IPS DF 6.9 (cell line): ENCODE results near the gene HOXB5.

Experiments used
- DNase-seq: peaks from one replicate; pipeline ENCODE4 v3.0.0-alpha.2; 2013; ENCODE audit warnings: low read depth, low spot score
- H3K27ac ChIP-seq: one replicate; pipeline ENCODE4 v1.5.1; 2013; ENCODE audit warnings: low read length, control low read depth
- H3K27me3 ChIP-seq: 2 replicates; pipeline ENCODE4 v1.6.1; 2013; ENCODE audit warnings: mild to moderate bottlenecking, low read length; ENCODE audit not compliant: control insufficient read depth, insufficient read depth
- H3K36me3 ChIP-seq: 2 replicates; pipeline ENCODE4 v1.6.1; 2013; ENCODE audit warnings: low read length; ENCODE audit not compliant: control insufficient read depth, insufficient read depth
- H3K4me1 ChIP-seq: 2 replicates; pipeline ENCODE4 v1.6.1; 2013; ENCODE audit warnings: low read length; ENCODE audit not compliant: control insufficient read depth, insufficient read depth
- H3K4me3 ChIP-seq: 2 replicates; pipeline ENCODE4 v1.5.1; 2013; ENCODE audit warnings: mild to moderate bottlenecking, low read length
- H3K9me3 ChIP-seq: 2 replicates; pipeline ENCODE4 v1.6.1; 2013; ENCODE audit warnings: low read length, inconsistent platforms; ENCODE audit not compliant: control insufficient read depth, insufficient read depth
- WGBS: extraction: QIAGEN DNeasy Blood & Tissue Kit; methylation state at CpG from one replicate; pipeline ENCODE4 v1.1.7; 2013; ENCODE audit warnings: mixed read lengths, missing lambda C conversion rate; ENCODE audit not compliant: insufficient read length, insufficient coverage; 5-methylcytosine and 5-hydroxymethylcytosine counted together

HOXB5 gene

GRCh38 chr17:48577330-48577945 lies 16.1 kb downstream of the HOXB5 start:
- Histone ChIP-seq H3K36me3 (no peaks in the 10 kb centered on the region), H3K4me1 (peaks cover 5% of the 10 kb centered on the region; the same call in 1 of the 2 replicates), H3K27me3 (peaks cover 96% of the 10 kb centered on the region), H3K4me3 (no peak overlapping the region), H3K9me3 (no peaks in the 10 kb centered on the region), H3K27ac (no peak overlapping the region)
- WGBS, result no CpG with 5 or more reads among the region's 19 CpGs
- DNase-seq, result no peak

- Histone ChIP-seq H3K9me3 (no peaks in the 10 kb centered on the region), H3K27me3 (peaks cover 96% of the 10 kb centered on the region), H3K27ac (no peak overlapping the region), H3K4me3 (no peak overlapping the region), H3K36me3 (no peaks in the 10 kb centered on the region), H3K4me1 (peaks cover 3% of the 10 kb centered on the region; the same call in 1 of the 2 replicates)
- WGBS, result no CpG with 5 or more reads among the region's 43 CpGs
- no peak for DNase-seq
Measured at GRCh38 chr17:48576479-48577309, 16.9 kb downstream of the HOXB5 start.

GRCh38 chr17:48575673-48576478 lies 17.7 kb downstream of the HOXB5 start:
- H3K27ac ChIP-seq, result no peak overlapping the region
- no CpG with 5 or more reads among the region's 22 CpGs for WGBS
- peaks cover 3% of the 10 kb centered on the region; the same call in 1 of the 2 replicates for H3K4me1 ChIP-seq
- H3K36me3 ChIP-seq, result no peaks in the 10 kb centered on the region
- no peak for DNase-seq
- H3K9me3 ChIP-seq, result no peaks in the 10 kb centered on the region
- no peak overlapping the region for H3K4me3 ChIP-seq
- peaks cover 96% of the 10 kb centered on the region for H3K27me3 ChIP-seq

- WGBS, result no CpG with 5 or more reads among the region's 7 CpGs
- Histone ChIP-seq H3K27me3 (peaks cover 96% of the 10 kb centered on the region), H3K4me3 (no peak overlapping the region)
Measured at GRCh38 chr17:48575066-48575582, 18.5 kb downstream of the HOXB5 start.

GRCh38 chr17:48574505-48575065 lies 19.0 kb downstream of the HOXB5 start:
- no CpG with 5 or more reads among the region's 8 CpGs for WGBS
- H3K4me1 ChIP-seq, result peaks cover 3% of the 10 kb centered on the region; the same call in 1 of the 2 replicates

More at GRCh38 chr17:48575066-48575582, 18.5 kb downstream of the HOXB5 start:
- Histone ChIP-seq H3K27ac (no peak overlapping the region), H3K9me3 (no peaks in the 10 kb centered on the region), H3K4me1 (peaks cover 3% of the 10 kb centered on the region; the same call in 1 of the 2 replicates), H3K36me3 (no peaks in the 10 kb centered on the region)
- DNase-seq, result no peak

GRCh38 chr17:48571826-48572417 lies 21.7 kb downstream of the HOXB5 start:
- H3K4me3 ChIP-seq, result no peak overlapping the region
- H3K36me3 ChIP-seq, result no peaks in the 10 kb centered on the region
- H3K27ac ChIP-seq, result no peak overlapping the region
- WGBS, result no CpG with 5 or more reads among the region's 1 CpG
- peaks cover 98% of the 10 kb centered on the region for H3K27me3 ChIP-seq
- no peaks in the 10 kb centered on the region; the same call in 1 of the 2 replicates for H3K9me3 ChIP-seq
- peaks cover 4% of the 10 kb centered on the region; the same call in 1 of the 2 replicates for H3K4me1 ChIP-seq
- no peak for DNase-seq

More at GRCh38 chr17:48574505-48575065, 19.0 kb downstream of the HOXB5 start:
- Histone ChIP-seq H3K27ac (no peak overlapping the region), H3K36me3 (no peaks in the 10 kb centered on the region), H3K4me3 (no peak overlapping the region), H3K9me3 (no peaks in the 10 kb centered on the region), H3K27me3 (peaks cover 96% of the 10 kb centered on the region)
- DNase-seq, result no peak

- WGBS, result no CpG with 5 or more reads among the region's 26 CpGs
- Histone ChIP-seq H3K9me3 (no peaks in the 10 kb centered on the region; the same call in 1 of the 2 replicates), H3K36me3 (no peaks in the 10 kb centered on the region), H3K4me3 (no peak overlapping the region), H3K27me3 (peaks cover 99% of the 10 kb centered on the region), H3K27ac (no peak overlapping the region), H3K4me1 (peaks cover 4% of the 10 kb centered on the region; the same call in 1 of the 2 replicates)
- no peak for DNase-seq
Measured at GRCh38 chr17:48571024-48571818, 22.4 kb downstream of the HOXB5 start.

- Histone ChIP-seq H3K27me3 (peaks cover 99% of the 10 kb centered on the region), H3K27ac (no peak overlapping the region), H3K36me3 (no peaks in the 10 kb centered on the region), H3K4me3 (no peak overlapping the region), H3K9me3 (no peaks in the 10 kb centered on the region; the same call in 1 of the 2 replicates), H3K4me1 (peaks cover 4% of the 10 kb centered on the region; the same call in 1 of the 2 replicates)
- no CpG with 5 or more reads among the region's 19 CpGs for WGBS
- no peak for DNase-seq
Measured at GRCh38 chr17:48570325-48571023, 23.1 kb downstream of the HOXB5 start.
